Measurements from ENCODE around the gene GRIK5.

GRIK5 gene

DNA sequence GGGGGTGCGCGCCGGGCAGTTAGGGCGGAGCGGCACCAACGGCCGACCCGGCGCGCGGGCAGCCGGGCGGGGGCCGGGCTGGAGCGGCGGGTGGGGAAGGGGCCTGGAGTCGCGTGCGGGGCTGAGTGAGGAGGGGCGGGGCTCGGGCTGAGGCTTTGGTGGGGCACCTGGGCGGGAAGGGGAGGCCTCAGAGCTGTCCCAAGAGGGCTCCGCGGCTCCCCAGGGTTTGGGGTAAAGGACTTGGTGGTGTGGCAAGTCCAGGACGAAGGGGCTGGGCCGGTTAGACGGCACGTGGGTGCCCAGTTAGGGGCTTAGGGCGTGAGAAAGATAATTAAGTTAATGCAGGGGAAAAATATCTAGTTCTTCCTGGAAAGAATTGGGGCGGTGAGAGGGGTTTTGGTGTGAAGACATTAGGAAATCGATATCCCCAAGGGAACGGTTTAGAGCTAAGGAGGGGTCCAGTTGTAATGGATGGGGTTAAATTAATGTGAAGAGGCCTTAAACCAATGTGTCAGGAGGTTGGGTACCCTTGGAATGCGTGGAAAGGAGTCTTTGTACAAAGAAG is 6.5 kb upstream of the GRIK5 start:
- TF ChIP-seq YY1 (IDR thresholded peaks at IDR 0.05; ENCODE audit: insufficient read depth, insufficient read length), result no peak
- TF ChIP-seq SUZ12 (IDR thresholded peaks at IDR 0.05; ENCODE audit: extremely low read depth, insufficient read depth, insufficient read length), result no peak
- TF ChIP-seq ZNF274 (IDR thresholded peaks at IDR 0.05; ENCODE audit: low read depth, low read length), result no peak
- no peaks in the 10 kb centered on the region for H3K9me3 ChIP-seq (ENCODE audit: insufficient read depth, low read length)
- H3K9ac ChIP-seq (ENCODE audit: insufficient read length, low read depth), result peak overlapping the region; percentile 93
- no peak for DNase-seq (ENCODE audit: low read depth, low spot score)
- no peaks in the 10 kb centered on the region for H3K27me3 ChIP-seq (ENCODE audit: insufficient read depth, insufficient read length)
- H3K4me3 ChIP-seq (ENCODE audit: insufficient read length, low read depth), result peak overlapping the region; percentile 81
- H3K36me3 ChIP-seq (ENCODE audit: insufficient read depth, insufficient read length, low read length), result peaks cover 40% of the 10 kb centered on the region
- peaks cover 3% of the 10 kb centered on the region for H3K4me1 ChIP-seq (ENCODE audit: insufficient read depth, insufficient read length)

DNA sequence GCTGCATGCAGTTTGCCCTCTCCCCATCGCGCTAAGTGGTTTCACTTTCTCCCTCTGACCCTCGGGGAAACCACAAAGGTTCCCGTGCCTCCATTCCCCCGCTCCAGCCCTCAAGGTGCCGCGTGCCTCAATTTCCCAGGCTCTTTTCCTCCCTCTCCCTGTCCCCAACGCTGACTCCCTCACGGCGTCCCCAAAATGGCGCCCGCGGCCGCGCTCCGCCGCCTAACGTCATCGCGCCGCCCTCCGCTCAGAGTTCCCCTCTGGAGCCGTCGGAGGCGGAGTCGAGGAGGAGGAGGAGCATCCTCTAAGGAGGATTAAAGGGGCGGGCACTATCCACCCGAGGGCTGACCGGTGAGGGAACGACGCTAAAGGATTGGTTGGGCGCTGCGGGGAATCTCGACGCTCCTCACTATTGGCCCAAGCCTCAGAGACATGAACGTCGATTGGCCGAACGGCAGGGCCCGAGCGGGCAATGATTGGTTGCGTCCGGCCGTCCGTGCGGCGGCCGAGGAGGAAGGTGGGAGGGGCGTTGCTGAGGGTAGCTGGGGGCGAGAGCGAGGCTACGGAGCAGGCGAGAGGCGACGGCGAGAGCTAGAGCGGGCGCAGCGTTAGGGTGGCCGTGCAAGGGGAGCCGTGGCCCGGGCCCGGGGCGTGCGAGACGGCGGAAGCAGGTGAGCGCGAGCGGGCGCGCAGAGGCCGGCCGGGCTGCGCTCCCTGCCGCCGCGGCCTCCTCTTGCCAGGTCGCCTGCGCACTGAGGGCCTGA is 5.8 kb upstream of the GRIK5 start, which contains the start of gene ZNF574:
ZNF574 (plus strand) TSS at position 551 of the 764 bp plus-strand sequence. CDS start 2,441 bp downstream, outside the sequence.
- DNase-seq (ENCODE audit: low read depth, low spot score), result peak; percentile 97
- TF ChIP-seq ZNF274 (IDR thresholded peaks at IDR 0.05; ENCODE audit: low read depth, low read length) (no peak), YY1 (IDR thresholded peaks at IDR 0.05; ENCODE audit: insufficient read depth, insufficient read length) (peak; percentile 71)
- peaks cover 3% of the 10 kb centered on the region for H3K4me1 ChIP-seq (ENCODE audit: insufficient read depth, insufficient read length)
- no peaks in the 10 kb centered on the region for H3K27me3 ChIP-seq (ENCODE audit: insufficient read depth, insufficient read length)
- peak within 1 kb of the TSS; percentile 93 for H3K9ac ChIP-seq (ENCODE audit: insufficient read length, low read depth)
- peak within 1 kb of the TSS; percentile 81 for H3K4me3 ChIP-seq (ENCODE audit: insufficient read length, low read depth)
- H3K36me3 ChIP-seq (ENCODE audit: insufficient read depth, insufficient read length, low read length), result peaks cover 34% of the 10 kb centered on the region
- H3K9me3 ChIP-seq (ENCODE audit: insufficient read depth, low read length), result no peaks in the 10 kb centered on the region

DNA sequence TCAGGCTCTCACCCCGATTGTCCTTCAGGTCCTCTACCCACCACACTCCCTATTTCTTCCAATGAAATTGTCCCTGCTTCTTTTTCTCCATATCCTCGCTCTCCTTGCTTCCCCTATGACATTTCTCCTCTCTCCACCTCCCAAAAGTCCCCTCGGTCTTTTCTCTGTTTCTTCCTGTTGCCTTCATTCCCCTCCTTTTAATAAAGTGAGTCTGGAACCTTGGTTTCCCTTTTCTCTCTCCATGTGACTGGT is 5.3 kb upstream of the GRIK5 start:
- no peak for DNase-seq (ENCODE audit: low read depth, low spot score)
- H3K4me1 ChIP-seq (ENCODE audit: insufficient read depth, insufficient read length), result peaks cover 3% of the 10 kb centered on the region
- H3K36me3 ChIP-seq (ENCODE audit: insufficient read depth, insufficient read length, low read length), result peaks cover 28% of the 10 kb centered on the region
- H3K9ac ChIP-seq (ENCODE audit: insufficient read length, low read depth), result peak overlapping the region; percentile 91
- H3K27me3 ChIP-seq (ENCODE audit: insufficient read depth, insufficient read length), result no peaks in the 10 kb centered on the region
- TF ChIP-seq ZNF274 (IDR thresholded peaks at IDR 0.05; ENCODE audit: low read depth, low read length), result no peak
- TF ChIP-seq SUZ12 (IDR thresholded peaks at IDR 0.05; ENCODE audit: extremely low read depth, insufficient read depth, insufficient read length), result no peak
- no peak for TF ChIP-seq YY1 (IDR thresholded peaks at IDR 0.05; ENCODE audit: insufficient read depth, insufficient read length)
- no peaks in the 10 kb centered on the region for H3K9me3 ChIP-seq (ENCODE audit: insufficient read depth, low read length)
- peak overlapping the region; percentile 64 for H3K4me3 ChIP-seq (ENCODE audit: insufficient read length, low read depth)

DNA sequence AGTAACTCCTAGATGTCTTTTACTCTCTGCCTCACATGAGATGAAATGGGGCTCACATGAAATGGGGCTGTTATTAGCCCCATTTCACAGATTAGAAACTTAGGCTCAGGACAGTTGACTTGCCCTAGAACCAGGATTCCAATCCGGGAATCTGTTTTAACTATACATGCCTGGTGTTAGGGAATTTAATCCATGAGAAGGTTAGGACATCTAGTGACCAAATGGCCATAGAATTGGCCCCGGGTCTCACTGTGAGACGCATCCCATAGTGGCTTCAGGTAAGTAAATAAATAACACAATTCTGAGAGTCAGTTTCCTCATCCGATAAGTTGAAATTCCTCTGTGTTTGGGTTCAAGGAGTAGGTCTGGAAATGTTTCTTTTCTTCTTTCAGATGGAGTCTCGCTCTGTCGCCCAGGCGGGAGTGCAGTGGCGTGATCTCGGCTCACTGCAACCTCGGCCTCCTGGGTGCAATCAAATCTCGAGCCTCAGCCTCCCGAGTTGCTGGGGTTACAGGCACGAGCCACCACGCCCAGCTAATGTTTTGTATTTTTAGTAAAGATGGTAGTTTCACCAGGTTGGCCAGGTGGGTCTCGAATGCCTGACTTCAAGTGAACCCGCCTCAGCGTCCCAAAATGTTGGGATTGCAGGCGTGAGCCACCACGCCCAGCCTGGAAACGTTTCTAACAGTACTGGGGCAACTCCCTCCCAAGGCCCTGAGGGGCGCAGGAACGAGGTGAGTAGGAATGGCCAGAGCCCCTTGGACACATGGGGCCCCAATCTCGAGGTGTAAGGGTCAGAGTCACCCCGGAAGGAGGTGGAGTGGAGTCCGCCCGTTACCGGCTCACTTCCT is 4.7 kb upstream of the GRIK5 start:
- DNase-seq (ENCODE audit: low read depth, low spot score), result no peak
- H3K36me3 ChIP-seq (ENCODE audit: insufficient read depth, insufficient read length, low read length), result peaks cover 23% of the 10 kb centered on the region
- peak overlapping the region; percentile 91 for H3K9ac ChIP-seq (ENCODE audit: insufficient read length, low read depth)
- H3K9me3 ChIP-seq (ENCODE audit: insufficient read depth, low read length), result no peaks in the 10 kb centered on the region
- peaks cover 3% of the 10 kb centered on the region for H3K4me1 ChIP-seq (ENCODE audit: insufficient read depth, insufficient read length)
- H3K27me3 ChIP-seq (ENCODE audit: insufficient read depth, insufficient read length), result no peaks in the 10 kb centered on the region
- H3K4me3 ChIP-seq (ENCODE audit: insufficient read length, low read depth), result peak overlapping the region; percentile 64
- no peak for TF ChIP-seq ZNF274 (IDR thresholded peaks at IDR 0.05; ENCODE audit: low read depth, low read length)
- TF ChIP-seq SUZ12 (IDR thresholded peaks at IDR 0.05; ENCODE audit: extremely low read depth, insufficient read depth, insufficient read length), result no peak
- no peak for TF ChIP-seq YY1 (IDR thresholded peaks at IDR 0.05; ENCODE audit: insufficient read depth, insufficient read length)

DNA sequence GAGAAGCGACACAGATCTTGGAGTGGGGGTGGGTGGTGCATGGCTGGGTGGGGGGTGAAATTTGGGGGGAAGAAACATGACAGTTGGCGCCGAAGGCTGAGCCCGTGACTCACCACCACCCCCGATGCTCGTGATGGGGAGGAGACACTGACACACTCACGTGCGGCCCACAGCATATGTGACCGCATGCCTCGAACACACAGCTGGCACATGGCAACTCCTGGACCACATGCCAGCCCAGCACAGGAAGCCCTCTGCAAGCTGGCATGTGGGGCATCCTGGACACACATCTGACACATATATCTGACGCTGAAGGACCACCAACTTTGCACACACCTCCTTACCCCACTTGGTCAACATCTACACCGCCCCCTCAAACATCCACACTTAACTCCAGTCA is 1.2 kb upstream of the GRIK5 start:
- TF ChIP-seq SUZ12 (IDR thresholded peaks at IDR 0.05; ENCODE audit: extremely low read depth, insufficient read depth, insufficient read length), result no peak
- Histone ChIP-seq H3K27me3 (ENCODE audit: insufficient read depth, insufficient read length) (no peaks in the 10 kb centered on the region), H3K4me1 (ENCODE audit: insufficient read depth, insufficient read length) (peaks cover 3% of the 10 kb centered on the region), H3K36me3 (ENCODE audit: insufficient read depth, insufficient read length, low read length) (no peaks in the 10 kb centered on the region), H3K4me3 (ENCODE audit: insufficient read length, low read depth) (no peak overlapping the region), H3K9me3 (ENCODE audit: insufficient read depth, low read length) (no peaks in the 10 kb centered on the region), H3K9ac (ENCODE audit: insufficient read length, low read depth) (no peak overlapping the region)
- no peak for DNase-seq (ENCODE audit: low read depth, low spot score)

DNA sequence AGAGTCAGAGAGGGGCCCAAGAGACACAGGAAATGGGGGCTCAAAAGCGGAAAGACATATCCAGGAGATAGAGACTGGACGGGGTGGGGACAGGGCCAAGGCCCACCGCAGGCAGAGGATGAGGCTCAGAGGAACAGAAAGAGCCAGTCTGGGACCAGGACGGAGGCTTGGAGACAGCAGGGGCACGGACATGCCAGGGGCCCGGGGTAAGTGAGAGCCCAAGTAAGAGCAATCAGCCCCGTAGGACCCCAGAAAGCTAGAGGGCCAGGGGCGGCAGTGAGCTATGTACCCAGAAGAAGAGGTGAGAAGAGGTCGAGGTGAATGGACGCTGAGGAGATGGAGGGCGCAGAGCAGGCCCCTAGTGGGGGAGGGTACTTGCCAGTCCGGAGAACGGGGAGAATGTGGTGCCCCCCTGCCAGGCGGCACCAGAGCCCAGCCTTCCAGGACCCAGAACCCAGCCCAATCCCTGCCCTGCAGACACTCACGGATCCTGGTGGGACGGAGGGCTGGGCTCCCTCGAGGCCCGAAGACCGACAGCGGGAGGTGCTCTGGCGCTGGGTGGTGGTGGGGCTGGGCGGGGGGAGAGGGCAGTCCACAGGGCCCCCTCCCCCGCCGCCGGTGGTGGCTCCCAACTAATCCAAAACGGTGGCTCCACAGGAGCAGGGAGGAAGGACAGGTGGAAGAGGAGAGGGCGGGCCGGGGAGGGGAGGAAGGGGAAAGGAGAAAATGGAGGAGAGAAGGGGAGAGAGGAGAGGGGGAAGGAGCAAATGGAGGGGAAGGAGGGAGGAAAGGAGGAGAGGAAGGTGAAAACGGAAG is 1.0 kb downstream of the GRIK5 start:
- peak overlapping the region; percentile 67 for H3K9ac ChIP-seq (ENCODE audit: insufficient read length, low read depth)

More for the DNA sequence above, 1.0 kb downstream of the GRIK5 start:
- no peak for DNase-seq (ENCODE audit: low read depth, low spot score)
- Histone ChIP-seq H3K27me3 (ENCODE audit: insufficient read depth, insufficient read length) (no peaks in the 10 kb centered on the region), H3K4me1 (ENCODE audit: insufficient read depth, insufficient read length) (peaks cover 3% of the 10 kb centered on the region), H3K9me3 (ENCODE audit: insufficient read depth, low read length) (no peaks in the 10 kb centered on the region), H3K4me3 (ENCODE audit: insufficient read length, low read depth) (peak overlapping the region; percentile 47), H3K36me3 (ENCODE audit: insufficient read depth, insufficient read length, low read length) (peaks cover 11% of the 10 kb centered on the region)
- TF ChIP-seq ZNF274 (IDR thresholded peaks at IDR 0.05; ENCODE audit: low read depth, low read length) (no peak), YY1 (IDR thresholded peaks at IDR 0.05; ENCODE audit: insufficient read depth, insufficient read length) (no peak), SUZ12 (IDR thresholded peaks at IDR 0.05; ENCODE audit: extremely low read depth, insufficient read depth, insufficient read length) (no peak)

Data from NT2/D1 (cell line).